ENCODE results near the gene MAPK9. TPM values are rescaled to one million over a fixed set of nuclear protein-coding genes. Genes with fewer than 3 reads are reported as not detected.

Gene MAPK9
- total and polyA plus RNA-seq, 2 experiments from 2014 or later = 17.8 to 31.3 TPM

GRCh38 chr5:180315762-180316212 is 23.9 kb upstream of the MAPK9 start:
- peak; percentile 58 for DNase-seq (ENCODE audit: low spot score)
- Histone ChIP-seq H3K27me3 (no peaks in the 10 kb centered on the region), H4K20me1 (ENCODE audit: insufficient read depth, poor library complexity, severe bottlenecking) (no peaks in the 10 kb centered on the region), H3K4me2 (no peak overlapping the region), H3K4me3 (no peak overlapping the region), H3K9me2 (replicated peaks; ENCODE audit: insufficient read depth) (no peaks in the 10 kb centered on the region), H3K9me3 (ENCODE audit: low read depth) (no peaks in the 10 kb centered on the region), H2AFZ (no peak overlapping the region), H3K4me1 (ENCODE audit: insufficient read depth) (no peaks in the 10 kb centered on the region), H3K79me2 (no peaks in the 10 kb centered on the region), H3K36me3 (replicated peaks; ENCODE audit: insufficient read depth, low read depth) (no peaks in the 10 kb centered on the region), H3K27ac (no peak overlapping the region)
- 84% methylated on average over 9 of the region's 9 CpGs for WGBS (ENCODE audit: low lambda C conversion rate, missing lambda C conversion rate)
- no peak for TF ChIP-seq EZH2phosphoT487 (IDR thresholded peaks at IDR 0.05; ENCODE audit: low read depth, severe bottlenecking, unreplicated experiment)
- TF ChIP-seq CTCF (IDR thresholded peaks at IDR 0.05; ENCODE audit: poor library complexity) = peak; percentile 68
- no peak for TF ChIP-seq EZH2 (IDR thresholded peaks at IDR 0.05; ENCODE audit: borderline replicate concordance)

DNA sequence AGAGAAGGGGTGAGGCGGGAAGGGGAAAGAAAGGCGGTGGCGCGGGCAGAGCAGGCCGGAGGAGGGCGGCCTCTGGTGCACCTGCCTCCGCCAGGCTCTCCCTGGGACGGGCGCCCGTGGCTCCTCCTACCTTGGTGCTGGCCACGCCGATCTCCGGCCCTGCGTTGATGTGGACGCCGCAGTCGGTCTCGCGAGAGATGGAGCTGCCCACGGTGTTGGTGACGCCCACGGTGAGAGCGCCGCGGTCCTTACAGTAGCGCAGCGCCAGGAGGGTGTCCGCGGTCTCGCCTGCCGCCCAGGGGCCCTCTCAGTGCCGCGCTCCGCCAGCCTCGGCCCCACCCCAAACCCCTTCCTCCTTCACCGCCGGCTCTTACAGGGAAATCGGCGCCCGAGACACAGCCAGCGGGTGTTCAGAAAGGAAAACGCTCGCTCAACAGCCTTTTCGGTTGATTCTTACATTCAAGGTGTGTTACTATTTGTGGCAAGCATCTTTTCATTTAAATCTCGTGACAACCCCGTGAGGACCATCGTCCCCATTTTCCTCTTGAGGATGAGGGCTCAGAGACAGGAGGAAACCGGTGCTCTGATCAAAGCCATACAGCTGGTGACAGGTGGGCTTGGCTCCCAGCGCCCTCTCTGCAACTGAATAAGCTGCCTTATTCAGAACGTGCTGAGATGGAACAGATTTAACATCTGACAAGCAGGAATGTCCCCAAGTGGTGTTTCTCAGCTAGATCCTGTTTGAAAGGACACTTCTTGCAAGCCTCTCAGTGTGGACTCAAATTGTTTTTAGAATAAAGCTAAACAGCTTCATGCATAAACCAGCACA is 22.0 kb upstream of the MAPK9 start:
- TF ChIP-seq CTCF (IDR thresholded peaks at IDR 0.05; ENCODE audit: poor library complexity) = no peak
- TF ChIP-seq EZH2 (IDR thresholded peaks at IDR 0.05; ENCODE audit: borderline replicate concordance) = no peak
- no peak for TF ChIP-seq EZH2phosphoT487 (IDR thresholded peaks at IDR 0.05; ENCODE audit: low read depth, severe bottlenecking, unreplicated experiment)
- Histone ChIP-seq H3K36me3 (replicated peaks; ENCODE audit: insufficient read depth, low read depth) (no peaks in the 10 kb centered on the region), H3K9me2 (replicated peaks; ENCODE audit: insufficient read depth) (no peaks in the 10 kb centered on the region), H4K20me1 (ENCODE audit: insufficient read depth, poor library complexity, severe bottlenecking) (no peaks in the 10 kb centered on the region), H3K4me3 (no peak overlapping the region), H3K4me1 (ENCODE audit: insufficient read depth) (no peaks in the 10 kb centered on the region), H3K79me2 (no peaks in the 10 kb centered on the region), H3K4me2 (no peak overlapping the region), H3K9me3 (ENCODE audit: low read depth) (no peaks in the 10 kb centered on the region), H2AFZ (no peak overlapping the region), H3K27me3 (no peaks in the 10 kb centered on the region), H3K27ac (no peak overlapping the region)
- no peak for DNase-seq (ENCODE audit: low spot score)
- 96% methylated on average over 35 of the region's 50 CpGs for WGBS (ENCODE audit: low lambda C conversion rate, missing lambda C conversion rate)

GRCh38 chr5:180311216-180311615 is 19.3 kb upstream of the MAPK9 start:
- Histone ChIP-seq H3K4me1 (ENCODE audit: insufficient read depth) (no peaks in the 10 kb centered on the region), H2AFZ (no peak overlapping the region), H3K27ac (no peak overlapping the region), H4K20me1 (ENCODE audit: insufficient read depth, poor library complexity, severe bottlenecking) (no peaks in the 10 kb centered on the region), H3K27me3 (no peaks in the 10 kb centered on the region), H3K4me3 (no peak overlapping the region), H3K9me2 (replicated peaks; ENCODE audit: insufficient read depth) (no peaks in the 10 kb centered on the region), H3K79me2 (no peaks in the 10 kb centered on the region), H3K36me3 (replicated peaks; ENCODE audit: insufficient read depth, low read depth) (no peaks in the 10 kb centered on the region), H3K4me2 (no peak overlapping the region), H3K9me3 (ENCODE audit: low read depth) (no peaks in the 10 kb centered on the region)
- TF ChIP-seq EZH2phosphoT487 (IDR thresholded peaks at IDR 0.05; ENCODE audit: low read depth, severe bottlenecking, unreplicated experiment) (no peak), EZH2 (IDR thresholded peaks at IDR 0.05; ENCODE audit: borderline replicate concordance) (no peak), CTCF (IDR thresholded peaks at IDR 0.05; ENCODE audit: poor library complexity) (no peak)
- no peak for DNase-seq (ENCODE audit: low spot score)
- 93% methylated on average over 11 of the region's 11 CpGs for WGBS (ENCODE audit: low lambda C conversion rate, missing lambda C conversion rate)
